ENCODE results near the gene RAB8B.

RAB8B gene

GRCh38 chr15:63314409-63314808 is 125.0 kb downstream of the RAB8B start:
- no peaks in the 10 kb centered on the region for H3K4me1 ChIP-seq (ENCODE audit: control insufficient read depth, insufficient read depth, low read length)
- no peak overlapping the region for H3K4me3 ChIP-seq (ENCODE audit: low read depth, low read length)
- H3K36me3 ChIP-seq (ENCODE audit: control insufficient read depth in 2 of 2, insufficient read depth in 1 of 2, low read length in 2 of 2): no peaks in the 10 kb centered on the region
- POLR2A ChIA-PET: no interaction called here
- TF ChIP-seq HOXA7 (CRISPR knock-in tag; IDR thresholded peaks at IDR 0.05; ENCODE audit: borderline replicate concordance) (no peak), GLI2 (tag by site-specific recombination; IDR thresholded peaks at IDR 0.05; ENCODE audit: borderline replicate concordance, low read depth) (no peak), ZBTB48 (tag by site-specific recombination; IDR thresholded peaks at IDR 0.05) (peak; percentile 66; the same call in 1 of the 2 replicates)
- CTCF ChIA-PET: no interaction called here
- H3K9me3 ChIP-seq (ENCODE audit: control insufficient read depth, insufficient read depth, low read depth, low read length): no peaks in the 10 kb centered on the region
- H3K27ac ChIP-seq (ENCODE audit: extremely low read depth, low read depth, low read length): no peak overlapping the region
